Epithelial cell of proximal tubule (primary cell): Measurements from ENCODE around the gene TMEM242. TPM values are rescaled to one million over a fixed set of nuclear protein-coding genes. Genes with fewer than 3 reads are reported as not detected.

ENCODE experiments used
- DNase-seq: peaks from one replicate; pipeline ENCODE4 v3.0.0-alpha.2; 2011; ENCODE audit warnings: low read depth
- H3K4me3 ChIP-seq: 2 replicates; pipeline ENCODE4 v1.5.1; 2011; ENCODE audit warnings: low read depth, mild to moderate bottlenecking, low read length
- total RNA-seq: library from RNA; depleted of rRNA; stranded (reverse); fragments of >200 nt; gene quantifications from 2 replicates; pipeline ENCODE4 v1.2.3, GENCODE V29; 2015
- TF ChIP-seq, protein P1 (sequence below): conservative IDR thresholded peaks from 2 replicates; pipeline ENCODE4 v1.5.1; 2012; ENCODE audit warnings: low read depth, mild to moderate bottlenecking, low read length

TMEM242 gene
- total RNA-seq, 1 donor from 2014 or later, result 5.2 TPM

- no peak for DNase-seq
- TF ChIP-seq, protein P1, sequence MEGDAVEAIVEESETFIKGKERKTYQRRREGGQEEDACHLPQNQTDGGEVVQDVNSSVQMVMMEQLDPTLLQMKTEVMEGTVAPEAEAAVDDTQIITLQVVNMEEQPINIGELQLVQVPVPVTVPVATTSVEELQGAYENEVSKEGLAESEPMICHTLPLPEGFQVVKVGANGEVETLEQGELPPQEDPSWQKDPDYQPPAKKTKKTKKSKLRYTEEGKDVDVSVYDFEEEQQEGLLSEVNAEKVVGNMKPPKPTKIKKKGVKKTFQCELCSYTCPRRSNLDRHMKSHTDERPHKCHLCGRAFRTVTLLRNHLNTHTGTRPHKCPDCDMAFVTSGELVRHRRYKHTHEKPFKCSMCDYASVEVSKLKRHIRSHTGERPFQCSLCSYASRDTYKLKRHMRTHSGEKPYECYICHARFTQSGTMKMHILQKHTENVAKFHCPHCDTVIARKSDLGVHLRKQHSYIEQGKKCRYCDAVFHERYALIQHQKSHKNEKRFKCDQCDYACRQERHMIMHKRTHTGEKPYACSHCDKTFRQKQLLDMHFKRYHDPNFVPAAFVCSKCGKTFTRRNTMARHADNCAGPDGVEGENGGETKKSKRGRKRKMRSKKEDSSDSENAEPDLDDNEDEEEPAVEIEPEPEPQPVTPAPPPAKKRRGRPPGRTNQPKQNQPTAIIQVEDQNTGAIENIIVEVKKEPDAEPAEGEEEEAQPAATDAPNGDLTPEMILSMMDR, result no peak
- no peak overlapping the region for H3K4me3 ChIP-seq
These were observed 45.1 kb downstream of the TMEM242 start for GRCh38 chr6:157278171-157278570.

- TF ChIP-seq, protein P1, result no peak
- no peak for DNase-seq
- H3K4me3 ChIP-seq, result no peak overlapping the region
These were observed 46.6 kb downstream of the TMEM242 start for GRCh38 chr6:157276731-157277130.

DNA sequence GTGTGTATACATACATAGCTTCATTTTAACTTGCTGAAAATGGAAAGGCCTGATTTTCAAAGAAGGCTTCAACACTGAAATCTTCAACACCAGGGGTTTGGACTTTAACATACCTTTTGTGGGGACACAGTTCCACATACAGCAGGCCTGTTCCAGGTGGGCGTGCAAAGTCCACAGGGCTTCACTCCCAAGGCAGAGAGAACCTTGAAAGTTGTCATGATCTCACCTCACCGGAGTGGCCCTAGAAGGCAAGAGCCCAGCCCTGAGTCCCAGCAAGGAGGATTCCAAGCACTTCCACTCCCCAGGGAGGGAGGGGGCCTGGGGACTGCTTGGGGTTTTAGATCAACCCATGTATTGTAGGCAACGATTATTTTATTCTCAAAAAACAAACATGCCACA is 47.2 kb downstream of the TMEM242 start:
- no peak overlapping the region for H3K4me3 ChIP-seq
- DNase-seq, result no peak
- TF ChIP-seq, protein P1, result no peak

DNA sequence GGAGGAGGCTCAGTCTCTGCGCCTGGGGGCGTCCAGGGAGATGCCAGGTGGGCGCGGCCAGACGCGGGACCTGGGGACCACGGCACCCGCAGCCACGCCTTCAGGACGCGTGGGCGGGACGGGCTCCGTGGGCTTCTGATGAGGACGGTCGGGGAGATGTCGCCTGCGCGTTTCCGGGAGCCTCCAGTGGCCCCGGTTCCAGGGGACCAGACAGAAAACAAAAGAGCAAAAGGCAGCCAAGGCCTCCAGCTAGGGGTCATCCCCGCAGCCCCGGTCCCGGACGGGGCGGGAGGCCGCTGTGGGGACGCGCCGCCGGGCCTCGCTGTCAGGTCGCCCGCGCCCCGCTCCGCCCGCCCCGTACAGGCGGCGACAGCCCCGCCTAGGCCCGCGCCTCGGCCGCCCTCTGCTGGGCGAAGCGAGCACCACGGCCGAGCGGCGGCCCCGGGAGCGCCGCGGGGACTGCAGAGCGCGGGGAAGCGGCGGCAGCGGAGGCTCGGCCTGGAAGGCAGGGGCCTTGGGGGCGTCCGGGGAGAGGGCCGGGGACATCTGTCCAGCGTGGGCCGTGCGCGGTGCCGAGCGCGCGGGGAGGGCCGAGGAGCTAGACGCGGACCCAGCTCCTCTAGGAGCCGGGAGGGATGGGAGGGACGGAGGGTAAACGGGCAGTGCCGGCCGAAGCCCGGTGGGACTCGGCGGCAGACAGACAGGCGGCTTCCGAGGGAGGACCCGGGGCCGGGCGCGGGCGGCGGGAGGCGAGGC is 48.7 kb downstream of the TMEM242 start:
- H3K4me3 ChIP-seq, result peak overlapping the region; percentile 65
- DNase-seq, result no peak
- TF ChIP-seq, protein P1, result peak; percentile 44

GRCh38 chr6:157273756-157274470 is 49.4 kb downstream of the TMEM242 start:
- TF ChIP-seq, protein P1, result no peak
- no peak for DNase-seq
- peak overlapping the region; percentile 65 for H3K4me3 ChIP-seq

- DNase-seq, result no peak
- H3K4me3 ChIP-seq, result no peak overlapping the region
- TF ChIP-seq, protein P1, result no peak
These were observed 50.2 kb downstream of the TMEM242 start for GRCh38 chr6:157272866-157273755.
